Large intestine (tissue), 3 donors: ENCODE results near the gene SMIM10L2A. TPM values are rescaled to one million over a fixed set of nuclear protein-coding genes. Genes with fewer than 3 reads are reported as not detected.
"Not testable (repeated sequence)": the region's sequence is repeated elsewhere in the genome, so short reads cannot be mapped to it uniquely, and the experiment has no call there.

Source experiments
- DNase-seq, 2 donors: peaks; one replicate each; pipeline versions ENCODE4 v3.0.0 to v3.0.0-alpha.2; 2013
- H3K27ac ChIP-seq: one replicate; pipeline ENCODE4 v1.5.1; 2013; ENCODE audit warnings: low read length
- H3K27me3 ChIP-seq: 2 replicates; pipeline ENCODE4 v1.6.1; 2013; ENCODE audit warnings: low read length; ENCODE audit not compliant: control insufficient read depth, insufficient read depth
- H3K36me3 ChIP-seq: 2 replicates; pipeline ENCODE4 v1.6.1; 2013; ENCODE audit warnings: low read length; ENCODE audit not compliant: control insufficient read depth, insufficient read depth
- H3K4me1 ChIP-seq: one replicate; pipeline ENCODE4 v1.6.1; 2013; ENCODE audit warnings: low read length; ENCODE audit not compliant: control insufficient read depth, insufficient read depth
- H3K4me3 ChIP-seq: one replicate; pipeline ENCODE4 v1.5.1; 2013; ENCODE audit warnings: low read length
- H3K9me3 ChIP-seq: one replicate; pipeline ENCODE4 v1.6.1; 2013; ENCODE audit warnings: mild to moderate bottlenecking, low read depth, low read length, moderate library complexity; ENCODE audit not compliant: control insufficient read depth
- WGBS: methylation state at CpG from one replicate; pipeline ENCODE4 v1.1.5; 2013; ENCODE audit warnings: low lambda C conversion rate; ENCODE audit not compliant: insufficient coverage; 5-methylcytosine and 5-hydroxymethylcytosine counted together
- polyA plus RNA-seq: library from polyadenylated mRNA; unstranded; fragments of 120-200 nt; gene quantifications from one replicate; pipeline ENCODE4 v1.2.1, GENCODE V29; 2013

Gene SMIM10L2A
- polyA plus RNA-seq, 1 donor = 4.4 TPM

DNA sequence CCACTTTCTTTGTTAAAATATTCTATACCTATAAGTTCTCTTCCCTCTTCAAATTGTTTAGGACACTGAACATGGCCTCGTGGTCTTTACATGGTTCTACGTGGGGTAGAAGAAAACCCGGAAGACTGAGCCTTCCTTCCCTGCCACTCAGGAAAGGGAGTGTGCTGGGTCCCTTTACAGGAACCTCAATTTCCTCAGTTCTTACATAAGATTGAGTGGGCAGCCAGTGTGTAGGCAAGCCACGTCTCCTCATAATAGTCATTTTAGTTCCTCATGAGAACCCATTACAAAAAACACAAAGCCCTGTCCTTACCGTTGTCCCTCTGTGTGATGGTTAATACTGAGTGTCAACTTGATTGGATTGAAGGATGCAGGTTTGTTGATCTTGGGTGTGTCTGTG, 28.7 kb upstream of the SMIM10L2A start:
- Histone ChIP-seq H3K27me3 (no peaks in the 10 kb centered on the region), H3K36me3 (no peaks in the 10 kb centered on the region), H3K4me3 (no peak overlapping the region), H3K4me1 (no peaks in the 10 kb centered on the region), H3K9me3 (no peaks in the 10 kb centered on the region), H3K27ac (no peak overlapping the region)
- no peak for DNase-seq
- no CpG with 5 or more reads among the region's 5 CpGs for WGBS

DNA sequence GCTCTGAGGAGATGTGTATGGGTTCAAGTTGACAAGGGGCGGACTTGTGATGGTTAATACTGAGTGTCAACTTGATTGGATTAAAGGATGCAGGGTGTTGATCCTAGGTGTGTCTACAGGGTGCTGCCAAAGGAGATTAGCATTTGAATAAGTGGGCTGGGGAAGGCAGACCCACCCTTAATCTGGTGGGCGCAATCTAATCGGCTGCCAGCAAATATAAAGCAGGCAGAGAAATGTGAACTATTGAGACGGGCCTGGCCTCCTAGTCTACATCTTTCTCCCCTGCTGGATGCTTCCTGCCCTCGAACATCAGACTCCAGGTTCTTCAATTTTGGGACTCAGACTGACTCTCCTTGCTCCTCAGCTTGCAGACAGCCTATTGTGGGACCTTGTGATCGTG, 26.7 kb upstream of the SMIM10L2A start:
- H3K4me3 ChIP-seq = no peak overlapping the region
- no peaks in the 10 kb centered on the region for H3K27me3 ChIP-seq
- no peak for DNase-seq
- H3K4me1 ChIP-seq = no peaks in the 10 kb centered on the region
- H3K9me3 ChIP-seq = no peaks in the 10 kb centered on the region
- no peaks in the 10 kb centered on the region for H3K36me3 ChIP-seq
- no peak overlapping the region for H3K27ac ChIP-seq
- WGBS = no CpG with 5 or more reads among the region's 6 CpGs

DNA sequence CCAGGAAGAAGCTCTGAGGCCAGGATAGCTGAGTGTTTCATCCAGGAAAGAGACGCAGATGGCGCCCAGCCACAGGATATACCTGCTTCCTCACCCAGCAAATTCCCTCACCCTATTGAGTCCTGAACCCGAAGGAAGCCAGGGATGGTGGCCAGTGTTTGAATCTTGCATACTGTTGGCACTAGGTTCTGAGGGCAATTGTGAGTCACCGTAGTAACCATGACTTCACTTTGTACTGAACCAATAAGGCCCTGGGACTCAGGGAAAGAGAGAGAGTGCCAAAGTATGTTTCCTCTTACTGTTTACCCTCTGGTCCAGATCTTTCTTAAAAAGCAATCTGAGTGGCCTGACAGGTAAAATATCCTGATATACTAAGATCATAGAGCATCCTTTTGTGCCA, 25.6 kb upstream of the SMIM10L2A start:
- no CpG with 5 or more reads among the region's 4 CpGs for WGBS
- H3K4me3 ChIP-seq = no peak overlapping the region
- no peaks in the 10 kb centered on the region for H3K9me3 ChIP-seq
- no peak overlapping the region for H3K27ac ChIP-seq
- H3K27me3 ChIP-seq = no peaks in the 10 kb centered on the region
- no peak for DNase-seq
- H3K4me1 ChIP-seq = no peaks in the 10 kb centered on the region
- H3K36me3 ChIP-seq = no peaks in the 10 kb centered on the region

DNA sequence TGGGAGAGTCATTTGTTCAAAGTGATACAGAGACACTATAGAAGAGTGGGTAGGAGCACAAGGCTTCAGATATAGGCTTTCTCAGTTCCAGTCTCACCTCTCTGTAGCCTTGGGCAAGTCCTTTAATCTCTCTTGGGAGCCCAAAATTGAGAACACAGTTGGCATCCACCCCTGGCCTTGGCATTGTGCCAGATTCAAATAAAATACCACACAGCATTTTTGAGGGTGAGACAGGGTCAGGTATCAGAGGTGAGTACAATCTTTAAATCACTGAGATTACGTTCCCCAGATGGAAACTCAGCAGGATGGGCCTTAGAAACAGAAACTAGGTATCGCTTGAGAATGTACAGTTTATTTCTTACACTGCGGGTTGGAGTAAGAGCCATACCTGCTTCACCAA, 25.2 kb upstream of the SMIM10L2A start:
- Histone ChIP-seq H3K27ac (no peak overlapping the region), H3K36me3 (no peaks in the 10 kb centered on the region), H3K9me3 (no peaks in the 10 kb centered on the region), H3K27me3 (no peaks in the 10 kb centered on the region), H3K4me3 (no peak overlapping the region), H3K4me1 (no peaks in the 10 kb centered on the region)
- no CpG with 5 or more reads among the region's 3 CpGs for WGBS
- DNase-seq = no peak

DNA sequence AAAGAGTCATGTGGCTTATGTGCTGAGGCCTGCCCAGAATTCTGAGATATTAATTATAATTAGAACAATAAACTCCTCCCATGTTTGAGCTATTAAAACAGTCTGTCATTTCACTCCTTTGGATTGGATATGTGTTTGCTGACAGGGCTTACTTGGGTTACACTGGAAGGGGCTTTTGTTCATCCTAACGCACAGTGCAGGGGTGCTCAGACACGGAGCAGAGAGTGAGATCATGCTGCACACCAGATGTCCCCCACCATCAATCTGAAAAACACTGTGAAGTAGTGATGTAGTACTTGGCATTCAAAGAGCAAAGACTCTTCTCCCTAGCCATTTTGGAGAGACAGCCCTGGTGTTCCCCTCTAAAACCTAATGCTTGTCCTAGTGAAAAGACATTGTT, 24.1 kb upstream of the SMIM10L2A start:
- Histone ChIP-seq H3K36me3 (no peaks in the 10 kb centered on the region), H3K27ac (no peak overlapping the region), H3K4me1 (no peaks in the 10 kb centered on the region), H3K27me3 (no peaks in the 10 kb centered on the region), H3K4me3 (no peak overlapping the region), H3K9me3 (no peaks in the 10 kb centered on the region)
- WGBS = no CpG with 5 or more reads among the region's 2 CpGs
- DNase-seq = no peak

DNA sequence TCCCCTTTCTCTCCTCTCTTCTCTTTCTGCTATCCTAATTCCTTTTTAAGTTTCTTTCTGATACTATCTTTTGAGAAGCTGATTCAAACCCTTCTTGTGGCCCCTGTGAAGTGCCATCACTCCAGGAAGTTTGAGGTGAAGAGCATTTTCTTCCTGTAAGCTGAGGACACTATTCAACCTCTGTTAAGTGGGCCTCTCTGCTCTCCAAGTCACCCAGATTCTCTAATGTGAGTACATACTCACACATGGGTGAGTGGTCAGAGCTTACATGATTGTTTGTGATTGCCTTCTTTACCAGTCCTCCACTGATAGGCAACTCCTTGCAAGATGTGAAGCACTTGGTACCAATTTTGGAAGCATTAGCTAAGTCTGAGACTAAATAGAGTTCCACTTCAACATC, 18.4 kb upstream of the SMIM10L2A start:
- H3K36me3 ChIP-seq = no peaks in the 10 kb centered on the region
- no peaks in the 10 kb centered on the region for H3K9me3 ChIP-seq
- H3K27ac ChIP-seq = no peak overlapping the region
- no peaks in the 10 kb centered on the region for H3K27me3 ChIP-seq
- DNase-seq = no peak
- H3K4me1 ChIP-seq = no peaks in the 10 kb centered on the region
- no peak overlapping the region for H3K4me3 ChIP-seq

DNA sequence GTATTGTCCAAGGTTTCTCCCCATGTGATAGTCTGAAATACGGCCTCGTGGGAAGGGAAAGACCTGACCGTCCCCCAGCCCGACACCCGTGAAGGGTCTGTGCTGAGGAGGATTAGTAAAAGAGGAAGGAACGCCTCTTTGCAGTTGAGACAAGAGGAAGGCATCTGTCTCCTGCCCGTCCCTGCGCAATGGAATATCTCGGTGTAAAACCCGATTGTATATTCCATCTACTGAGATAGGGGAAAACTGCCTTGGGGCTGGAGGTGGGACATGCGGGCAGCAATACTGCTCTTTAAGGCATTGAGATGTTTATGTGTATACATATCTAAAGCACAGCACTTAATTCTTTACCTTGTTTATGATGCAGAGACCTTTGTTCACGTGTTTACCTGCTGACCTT, 15.3 kb upstream of the SMIM10L2A start:
- H3K27ac ChIP-seq, H3K36me3 ChIP-seq, H3K9me3 ChIP-seq, H3K4me1 ChIP-seq, H3K27me3 ChIP-seq, H3K4me3 ChIP-seq, DNase-seq: not testable (repeated sequence)
- WGBS = no CpG with 5 or more reads among the region's 12 CpGs

DNA sequence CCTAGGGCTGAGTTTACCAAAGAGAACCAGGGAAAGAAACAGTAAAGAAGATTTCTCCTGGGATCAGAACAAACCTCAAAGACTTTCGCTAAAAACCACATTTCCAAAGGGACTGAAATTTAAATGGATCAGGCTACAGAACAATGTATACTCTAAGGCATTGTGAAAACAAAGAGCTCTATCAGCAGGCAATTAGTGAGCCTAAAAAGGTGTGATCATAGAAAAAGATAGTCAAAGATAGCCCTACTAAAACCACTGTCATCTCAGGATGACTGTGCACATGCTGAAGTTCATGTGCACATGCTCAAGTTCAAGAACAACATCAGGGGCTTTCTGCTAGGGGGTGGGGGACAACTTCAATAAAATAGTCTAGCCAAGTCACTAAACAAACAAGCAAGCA, 12.9 kb upstream of the SMIM10L2A start:
- Histone ChIP-seq H3K4me1 (no peaks in the 10 kb centered on the region), H3K36me3 (no peaks in the 10 kb centered on the region), H3K9me3 (no peaks in the 10 kb centered on the region), H3K27me3 (no peaks in the 10 kb centered on the region), H3K27ac (no peak overlapping the region), H3K4me3 (no peak overlapping the region)
- WGBS = no CpG with 5 or more reads among the region's 1 CpG
- DNase-seq = no peak

DNA sequence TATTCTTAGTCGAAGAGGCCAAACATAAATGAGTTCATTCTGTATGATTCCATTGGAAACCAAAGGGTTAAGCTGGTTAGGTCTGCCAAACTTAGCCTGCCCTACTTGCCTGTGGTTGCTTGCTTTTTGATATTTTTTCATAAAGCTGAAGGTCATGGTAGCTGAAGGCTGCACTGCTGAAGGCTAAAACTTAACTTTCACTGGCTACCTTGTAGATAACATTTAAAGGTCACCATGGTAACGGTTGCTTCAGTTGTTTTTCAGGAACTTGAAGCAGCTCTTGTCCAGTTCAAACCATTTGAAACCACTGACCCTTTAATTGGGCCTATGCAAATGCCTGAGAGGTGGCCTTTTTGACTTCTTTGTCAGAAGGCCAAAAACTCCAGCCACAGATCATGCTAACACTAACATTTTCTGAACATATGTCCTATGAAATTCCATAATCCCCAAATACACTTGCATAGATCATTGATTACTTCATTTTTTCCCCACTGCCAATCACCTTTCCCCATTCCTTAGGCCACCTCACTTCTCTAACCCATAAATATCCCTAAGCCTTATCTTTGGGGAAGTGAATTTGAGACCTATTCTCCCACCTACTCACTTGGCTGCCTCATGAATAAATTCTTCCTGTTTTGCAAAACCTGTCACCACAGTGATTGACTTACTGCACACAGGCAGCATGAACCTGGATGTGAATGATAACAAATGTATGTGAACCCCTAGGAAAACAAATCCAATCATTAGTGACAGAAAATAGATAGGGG, 10.7 kb upstream of the SMIM10L2A start:
- no CpG with 5 or more reads among the region's 2 CpGs for WGBS
- no peak overlapping the region for H3K27ac ChIP-seq

DNA sequence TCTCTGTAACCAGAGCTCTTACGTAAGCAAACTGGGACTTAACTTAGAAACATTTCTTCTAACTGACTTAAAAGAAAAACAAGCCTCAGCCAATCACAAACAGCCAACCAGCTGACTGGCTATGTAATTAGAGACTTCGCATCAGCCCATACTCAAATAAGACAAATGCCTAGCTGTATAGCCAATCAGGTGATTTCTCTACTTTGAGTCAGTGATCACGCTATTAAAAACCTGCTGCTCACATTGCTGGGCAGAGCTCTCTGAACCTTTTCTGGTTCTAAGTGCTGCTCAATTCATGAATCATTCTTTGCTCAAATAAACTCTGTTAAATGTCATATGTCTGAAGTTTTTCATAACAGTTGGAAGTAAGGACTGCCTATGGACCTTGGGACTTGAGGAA, 9.9 kb upstream of the SMIM10L2A start:
- Histone ChIP-seq H3K27ac (no peak overlapping the region), H3K4me1 (no peaks in the 10 kb centered on the region), H3K4me3 (no peak overlapping the region), H3K9me3 (no peaks in the 10 kb centered on the region), H3K36me3 (no peaks in the 10 kb centered on the region), H3K27me3 (no peaks in the 10 kb centered on the region)
- no CpG with 5 or more reads among the region's 3 CpGs for whole genome bisulfite sequencing
- no peak for DNase-seq

More for the DNA sequence above, 10.7 kb upstream of the SMIM10L2A start:
- no peak for DNase-seq
- Histone ChIP-seq H3K27me3 (no peaks in the 10 kb centered on the region), H3K4me3 (no peak overlapping the region), H3K4me1 (no peaks in the 10 kb centered on the region), H3K36me3 (no peaks in the 10 kb centered on the region), H3K9me3 (no peaks in the 10 kb centered on the region)

DNA sequence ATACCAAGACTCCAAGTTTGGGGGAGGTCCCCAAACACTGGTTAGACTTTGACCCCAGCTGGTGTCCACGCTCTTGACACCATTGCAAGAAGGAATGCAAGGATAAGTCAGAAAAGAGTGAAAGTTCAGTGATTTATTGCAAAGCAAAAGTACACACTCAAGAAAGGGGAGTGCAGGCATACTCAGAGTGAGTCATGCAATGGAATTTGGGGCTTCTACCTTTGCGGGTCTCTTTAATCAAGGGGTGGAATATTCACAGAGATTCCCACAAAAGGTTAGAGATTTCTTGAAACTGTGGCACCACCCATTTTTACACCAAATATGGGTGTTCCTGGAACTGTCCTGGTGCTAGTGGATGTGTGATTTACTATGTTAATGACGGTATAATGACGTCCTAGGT, 5.2 kb upstream of the SMIM10L2A start:
- Histone ChIP-seq H3K27me3 (no peaks in the 10 kb centered on the region), H3K27ac (no peak overlapping the region), H3K36me3 (no peaks in the 10 kb centered on the region), H3K9me3 (no peaks in the 10 kb centered on the region), H3K4me1 (no peaks in the 10 kb centered on the region), H3K4me3 (no peak overlapping the region)
- WGBS = no CpG with 5 or more reads among the region's 4 CpGs
- no peak for DNase-seq
